ENCODE data around the gene ABCC6.
"Not testable (repeated sequence)": the region's sequence is repeated elsewhere in the genome, so short reads cannot be mapped to it uniquely, and the experiment has no call there.

ABCC6 gene

DNA sequence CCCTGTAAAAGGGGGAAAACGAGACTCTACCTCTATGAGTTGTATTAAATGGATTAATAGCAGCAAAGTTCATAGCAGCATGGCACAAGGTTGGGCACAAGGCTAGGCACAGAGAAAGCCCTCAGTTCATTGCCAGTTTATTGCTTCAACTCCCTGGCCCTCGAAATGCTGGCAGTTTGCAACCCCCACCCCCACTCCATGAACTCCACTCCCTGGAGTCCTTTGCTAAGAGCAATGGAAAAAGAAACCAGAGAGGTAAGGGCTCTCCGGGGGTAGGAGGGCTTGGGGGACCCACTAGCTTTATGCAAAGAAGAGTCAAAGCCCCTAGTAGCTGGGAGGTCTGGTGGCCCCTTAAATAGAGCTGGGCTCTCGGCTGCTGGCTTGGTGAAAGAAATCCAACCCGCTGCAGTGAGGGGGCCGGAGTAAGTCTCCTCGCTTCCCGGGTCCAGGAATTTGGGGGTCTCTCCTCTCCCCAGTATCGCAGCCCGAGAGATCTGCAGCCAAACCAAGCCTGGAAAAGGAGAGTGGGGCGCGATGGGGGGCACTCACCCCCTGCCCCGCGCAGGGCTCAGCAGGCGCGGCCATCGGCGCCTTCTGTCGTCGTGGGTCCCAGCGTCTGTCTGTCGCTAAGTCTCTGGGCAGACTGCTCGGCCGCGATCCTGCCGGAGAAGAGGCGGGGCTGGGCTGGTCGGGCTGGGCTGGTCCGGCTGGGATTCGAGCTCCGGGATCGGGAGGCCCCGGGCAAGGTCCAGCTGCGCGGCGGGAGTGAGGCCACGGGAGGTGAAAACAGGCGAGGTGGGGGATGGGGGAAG lies at the start of gene ABCC6:
TSS of gene ABCC6 (minus strand) at position 645 of the 812 bp plus-strand sequence. CDS start at position 585, 60 bp downstream.
- not testable (repeated sequence) for DNase-seq (ENCODE audit: low read depth)

DNA sequence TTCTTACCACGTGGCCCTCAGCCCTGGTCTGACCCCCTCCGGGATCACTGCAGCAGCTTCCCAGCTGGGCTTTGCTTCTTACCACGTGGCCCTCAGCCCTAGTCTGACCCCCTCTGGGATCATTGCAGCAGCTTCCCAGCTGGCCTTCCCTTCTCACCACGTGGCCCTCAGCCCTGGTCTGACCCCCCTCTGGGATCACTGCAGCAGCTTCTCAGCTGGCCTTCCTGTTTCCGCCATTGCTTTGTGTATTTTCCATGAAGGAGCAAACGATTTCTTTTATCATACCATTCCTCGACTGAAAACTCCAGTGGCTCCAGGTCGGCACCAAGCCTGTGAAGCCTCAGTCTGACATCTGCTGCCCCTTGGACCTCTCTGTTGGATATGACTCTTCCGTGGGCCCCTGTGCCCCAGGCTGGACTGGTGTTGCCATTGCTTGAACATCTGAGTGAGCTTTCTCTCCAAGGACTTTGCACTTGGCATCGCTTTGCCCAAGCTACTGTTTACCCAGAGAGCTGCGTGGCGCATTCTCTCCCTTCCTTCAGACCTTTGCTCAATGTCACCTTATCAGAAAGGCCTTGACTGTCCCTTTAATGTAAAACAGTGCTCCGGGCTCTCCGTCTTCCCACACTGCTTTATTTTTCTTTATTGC lies 49.4 kb upstream of the ABCC6 start:
- DNase-seq (ENCODE audit: low read depth) = not testable (repeated sequence)

DNA sequence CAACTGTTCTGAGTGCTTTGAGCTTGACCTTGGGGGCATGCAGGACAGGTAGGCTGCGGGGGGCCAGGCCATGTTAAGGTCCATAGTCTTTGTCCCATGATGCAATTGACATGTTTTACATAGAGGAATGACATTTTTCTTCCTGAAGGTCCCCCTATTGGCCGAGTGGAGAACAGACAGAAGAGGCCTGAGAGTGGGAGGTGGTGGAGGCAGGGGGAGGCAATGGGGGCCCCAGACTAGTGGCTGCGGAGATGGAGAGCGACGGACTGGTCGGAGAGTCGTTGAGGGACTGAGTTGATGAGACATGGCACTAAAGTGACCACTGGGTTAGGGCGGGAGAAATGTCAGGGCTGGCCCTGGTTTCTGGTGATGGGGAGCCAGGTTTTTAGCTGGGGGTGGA lies 48.4 kb upstream of the ABCC6 start:
- not testable (repeated sequence) for DNase-seq (ENCODE audit: low read depth)

DNA sequence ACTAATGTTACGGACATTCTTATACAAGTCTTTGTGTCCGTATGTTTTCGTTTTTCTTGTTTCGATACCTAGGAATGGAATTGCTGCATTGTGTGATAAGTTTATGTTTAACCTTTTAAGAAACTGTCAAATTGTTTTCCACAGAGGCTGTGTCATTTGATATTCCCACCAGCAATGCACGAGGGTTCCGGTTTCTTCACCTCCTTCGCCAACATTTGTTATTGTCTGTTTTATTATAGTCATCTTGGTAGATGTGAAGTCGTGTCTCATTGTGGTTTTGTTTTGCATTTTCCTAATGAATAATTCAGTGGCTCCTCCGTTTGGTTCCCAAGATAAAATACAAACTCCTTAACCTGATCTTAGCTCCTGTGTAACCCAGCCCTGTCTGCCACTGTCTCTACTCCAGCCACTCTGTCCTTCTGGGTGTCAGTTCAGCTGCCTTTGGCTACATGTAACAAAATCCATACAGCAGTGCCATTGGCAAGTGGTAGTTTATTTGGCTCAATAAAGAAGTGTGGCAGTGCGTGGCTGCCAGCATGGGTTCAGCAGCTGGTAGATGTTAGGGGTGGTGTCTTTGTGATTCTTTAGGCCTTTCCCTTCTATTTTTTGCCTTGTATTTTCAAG lies 45.0 kb upstream of the ABCC6 start:
- DNase-seq (ENCODE audit: low read depth) = not testable (repeated sequence)

DNA sequence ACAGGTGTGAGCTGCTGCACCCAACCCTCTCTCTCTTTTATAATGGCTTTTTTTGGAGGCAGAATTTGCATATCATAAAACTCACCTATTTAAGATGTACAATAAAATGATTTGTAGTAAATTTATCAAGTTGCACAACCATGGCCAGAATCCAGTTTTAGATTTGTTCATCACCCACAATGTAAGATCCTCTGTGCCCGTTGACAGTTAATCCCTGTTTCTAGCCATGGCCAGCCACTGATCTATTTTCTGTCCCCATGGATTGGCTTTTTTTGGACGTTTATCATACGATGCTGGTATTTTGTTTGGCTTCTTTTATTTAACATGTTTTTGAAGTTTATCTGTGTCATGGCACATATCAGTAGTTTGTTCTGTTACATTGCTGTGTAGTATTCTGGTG lies 44.4 kb upstream of the ABCC6 start:
- not testable (repeated sequence) for DNase-seq (ENCODE audit: low read depth)

DNA sequence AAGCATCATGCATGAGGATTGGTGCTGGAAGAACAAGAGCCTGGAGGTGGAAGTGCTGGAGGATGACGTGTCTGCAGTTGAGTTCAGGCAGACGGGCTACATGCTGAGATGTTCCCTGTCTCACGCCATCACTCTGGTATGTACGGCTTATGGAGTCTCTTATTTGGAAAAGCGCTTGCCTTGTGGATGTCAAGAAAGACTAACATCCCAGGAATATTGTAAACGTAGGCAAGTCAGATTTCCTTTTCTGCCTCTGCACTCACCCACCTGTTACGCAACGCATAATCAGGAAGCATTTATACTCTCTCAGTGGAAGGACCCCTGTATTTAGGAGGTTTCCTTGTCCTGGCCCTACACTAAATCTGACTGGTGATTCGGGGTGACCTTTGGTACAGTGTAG lies 41.8 kb upstream of the ABCC6 start:
- not testable (repeated sequence) for DNase-seq (ENCODE audit: low read depth)

DNA sequence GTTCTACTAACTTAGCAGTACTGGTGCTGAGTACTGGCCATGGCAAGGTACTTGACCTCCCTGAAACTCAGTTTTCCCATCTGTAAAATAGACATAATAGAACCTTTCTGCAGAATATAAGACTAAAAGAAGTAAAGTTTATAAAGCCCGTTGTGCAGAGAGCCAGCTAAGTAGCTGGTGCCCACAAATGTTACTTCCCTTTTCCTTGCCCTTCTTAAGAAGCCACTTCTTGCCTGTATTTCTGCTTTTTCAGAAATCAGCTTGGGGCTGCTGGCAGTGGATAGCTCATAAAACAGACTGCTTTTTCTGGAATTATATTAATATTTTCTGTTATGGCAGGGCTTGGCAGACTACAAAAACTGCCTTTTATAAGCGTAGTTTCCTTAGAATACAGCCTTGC lies 40.7 kb upstream of the ABCC6 start:
- not testable (repeated sequence) for DNase-seq (ENCODE audit: low read depth)

DNA sequence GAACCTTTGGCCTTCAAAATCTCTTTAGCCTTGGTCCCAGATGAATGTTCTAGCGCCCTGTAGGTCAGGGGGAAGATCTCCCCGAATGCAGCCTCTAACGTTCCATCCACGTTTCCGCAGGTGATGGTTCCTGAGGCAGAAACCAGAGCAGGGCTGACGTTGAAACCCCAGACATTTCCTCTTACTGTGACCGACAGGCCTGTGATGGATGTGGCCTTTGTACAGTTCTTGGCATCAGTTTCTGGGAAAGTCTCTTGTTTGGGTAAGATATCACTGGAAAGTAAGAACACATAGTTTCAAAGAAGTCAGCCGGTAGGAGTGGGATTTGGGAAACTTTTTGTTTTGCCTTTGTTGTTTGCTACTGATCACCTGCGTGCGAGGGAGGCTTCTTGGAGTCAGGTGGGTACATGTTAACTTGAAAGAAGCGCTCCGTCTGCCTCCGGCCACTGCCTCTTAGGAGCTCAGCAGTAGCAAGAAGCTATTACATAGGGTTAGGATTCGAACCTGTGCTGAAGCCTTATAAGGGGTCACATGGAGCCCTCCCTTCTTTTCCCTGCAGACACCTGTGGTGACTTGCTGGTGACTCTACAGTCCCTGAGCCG lies 39.8 kb upstream of the ABCC6 start:
- DNase-seq (ENCODE audit: low read depth) = not testable (repeated sequence)

DNA sequence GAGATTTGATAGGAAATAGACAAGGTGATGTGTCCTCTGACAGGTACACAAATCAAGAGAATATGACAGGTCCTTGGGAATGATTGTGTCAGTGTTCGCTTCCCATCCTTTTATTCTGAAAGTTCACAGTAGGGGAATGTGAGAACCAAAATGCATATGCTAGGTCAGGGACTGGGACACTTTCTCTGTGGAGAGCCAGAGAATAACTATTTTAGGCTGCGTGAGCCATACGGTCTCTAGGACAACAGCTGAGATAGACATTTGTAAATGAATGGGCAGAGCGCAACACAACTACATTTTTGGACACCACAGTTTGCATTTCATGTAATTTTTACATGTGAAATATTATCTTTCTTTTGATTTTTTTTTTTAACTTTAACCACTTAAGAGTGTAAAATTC lies 36.7 kb upstream of the ABCC6 start:
- DNase-seq (ENCODE audit: low read depth) = not testable (repeated sequence)

DNA sequence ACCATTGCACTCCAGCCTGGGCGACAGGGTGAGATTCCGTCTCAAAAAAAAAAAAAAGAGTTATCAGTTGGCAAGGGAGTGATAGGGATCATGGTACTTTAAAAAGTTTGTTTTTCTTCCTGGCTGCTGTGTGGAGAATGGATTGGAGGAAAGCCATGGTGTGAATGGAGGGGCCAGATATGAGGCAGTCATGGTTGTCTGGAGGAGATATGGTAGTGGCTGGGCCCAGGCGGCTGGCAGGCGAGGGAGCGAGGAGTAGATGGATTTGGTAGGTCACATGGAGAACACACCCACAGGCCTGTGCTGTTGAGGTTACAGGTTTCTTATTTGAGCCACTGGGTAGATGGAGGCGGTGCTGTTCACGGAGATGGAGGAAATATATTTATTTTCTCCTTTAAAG lies 35.5 kb upstream of the ABCC6 start:
- not testable (repeated sequence) for DNase-seq (ENCODE audit: low read depth)

DNA sequence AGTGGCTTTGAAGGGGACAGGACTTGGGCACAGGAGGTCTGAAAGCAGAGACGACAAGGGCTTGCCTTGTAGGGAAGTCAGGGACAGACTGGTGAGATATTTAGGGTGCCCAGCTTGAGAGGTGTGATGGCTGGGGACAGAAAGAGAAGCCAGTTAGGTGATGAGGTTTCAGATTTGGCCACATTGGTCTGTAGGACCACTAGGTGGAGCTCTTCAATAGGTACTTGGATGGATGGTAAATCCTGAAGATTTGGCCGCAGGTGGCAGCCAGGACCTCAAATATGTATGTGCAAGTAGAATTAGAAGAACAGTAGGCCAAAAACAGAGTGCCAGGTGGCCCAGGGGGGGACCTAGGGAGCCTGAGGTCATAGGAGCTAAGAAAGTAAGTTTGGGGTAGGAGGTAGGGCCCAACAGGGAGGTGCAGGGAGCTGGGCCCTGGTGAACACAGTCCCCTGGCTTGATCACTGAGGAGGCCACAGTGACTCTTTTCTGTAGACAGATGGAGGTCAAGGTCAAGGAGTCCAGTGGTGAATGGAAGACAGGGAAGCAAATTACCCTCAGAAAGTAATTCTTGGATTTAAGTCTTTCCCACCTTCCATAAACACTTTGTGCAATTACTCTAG lies 34.1 kb upstream of the ABCC6 start:
- not testable (repeated sequence) for DNase-seq (ENCODE audit: low read depth)

DNA sequence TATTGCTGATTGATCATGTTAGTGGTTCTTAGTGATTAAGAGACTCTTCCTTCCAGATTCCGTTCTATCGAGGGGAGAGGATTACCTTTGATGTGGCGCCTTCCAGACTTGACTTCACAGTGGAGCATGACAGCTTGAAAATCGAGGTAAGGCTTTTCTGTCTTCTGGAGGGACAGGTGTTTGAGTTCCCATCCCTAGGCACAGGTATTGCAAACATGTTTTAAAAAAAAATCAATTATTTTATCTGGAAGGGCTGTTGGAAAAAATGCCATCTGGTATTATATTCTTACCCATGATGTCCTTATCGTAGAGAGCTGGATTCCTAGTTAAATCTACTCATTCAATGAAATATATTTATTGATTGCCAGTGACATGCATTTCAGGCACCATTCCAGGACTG lies 29.1 kb upstream of the ABCC6 start:
- not testable (repeated sequence) for DNase-seq (ENCODE audit: low read depth)

DNA sequence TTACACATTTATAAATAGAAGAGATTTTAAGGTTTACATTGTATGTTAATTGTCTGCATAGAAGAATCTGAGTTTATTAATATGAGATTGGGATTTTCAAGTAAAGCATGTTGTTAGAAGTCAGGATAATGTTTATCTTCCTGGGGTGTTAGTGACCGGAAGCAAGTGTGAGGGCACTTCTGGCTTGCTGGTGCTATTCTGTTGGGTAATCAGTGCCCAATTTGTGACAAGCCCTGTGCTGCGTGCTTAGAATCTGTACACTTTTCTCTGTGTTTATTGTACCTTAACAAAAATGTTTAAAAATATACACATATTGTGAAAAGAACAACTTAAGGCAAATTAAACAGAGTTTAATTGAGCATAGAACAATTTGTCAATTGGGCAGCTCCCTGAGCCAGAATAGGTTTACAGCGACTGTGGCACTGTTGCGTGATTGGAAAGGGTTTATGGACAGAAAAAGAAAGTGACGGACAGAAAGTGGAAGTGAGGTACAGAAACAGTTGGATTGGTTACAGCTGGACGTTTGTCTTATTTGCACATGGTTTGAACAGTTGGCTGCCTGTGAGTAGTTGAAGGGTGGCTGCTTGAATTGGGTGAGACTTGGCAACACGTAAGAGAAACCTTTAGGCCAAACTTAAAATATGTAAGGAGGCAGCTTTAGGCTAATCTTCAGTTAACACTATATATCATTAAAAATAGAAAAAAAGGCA lies 26.5 kb upstream of the ABCC6 start:
- not testable (repeated sequence) for DNase-seq (ENCODE audit: low read depth)

DNA sequence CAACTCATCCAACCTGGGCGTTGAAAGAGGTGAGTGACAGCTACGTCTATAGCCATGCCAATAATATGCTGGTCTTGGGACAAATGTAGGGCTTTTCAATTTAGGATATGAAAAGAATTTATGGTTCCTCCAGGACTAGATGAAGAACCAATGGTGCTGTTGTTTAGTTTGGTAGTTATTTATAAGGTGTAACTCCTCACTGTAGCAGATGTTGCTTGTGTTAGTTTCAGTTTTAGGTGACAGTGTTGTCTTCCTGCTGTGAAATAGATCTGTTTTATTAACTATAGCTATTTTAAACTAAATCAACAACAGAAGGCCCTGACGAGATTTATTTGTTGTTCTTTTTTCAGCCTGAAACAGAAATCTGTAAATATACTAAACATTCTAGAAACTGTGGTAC lies 24.1 kb upstream of the ABCC6 start:
- DNase-seq (ENCODE audit: low read depth) = not testable (repeated sequence)

DNA sequence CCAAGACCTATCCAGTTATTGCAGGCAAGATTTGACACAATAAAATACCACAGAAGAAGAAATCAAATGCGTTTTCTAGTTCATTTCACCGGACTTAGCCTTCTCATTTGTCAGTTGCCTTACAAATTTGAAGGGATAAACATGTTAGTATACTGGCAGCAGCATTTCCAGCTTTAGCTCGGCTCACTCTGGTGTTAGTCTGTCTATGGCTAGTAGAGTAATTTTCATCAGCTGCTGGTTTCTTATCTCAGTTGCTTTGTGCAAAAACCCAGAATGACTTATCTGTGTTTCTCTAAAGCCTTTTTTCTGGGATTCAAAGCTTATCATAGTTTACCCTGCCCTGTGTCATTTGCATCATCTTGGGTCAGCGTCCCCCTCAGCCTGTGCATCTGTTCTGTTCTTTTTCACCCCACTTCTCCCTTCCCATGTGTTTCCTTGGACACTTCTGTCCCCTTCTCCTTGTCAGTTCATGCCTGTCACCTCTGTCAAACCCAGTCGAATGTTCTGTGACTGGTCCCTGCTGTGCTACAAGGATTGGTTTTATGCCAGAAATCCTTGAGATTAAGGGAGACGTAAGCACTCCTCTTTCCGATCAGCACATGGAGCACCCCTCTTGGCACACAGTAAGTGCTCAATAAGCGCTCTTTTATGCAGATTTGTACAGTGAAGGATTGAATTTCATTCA lies 23.4 kb upstream of the ABCC6 start:
- DNase-seq (ENCODE audit: low read depth) = not testable (repeated sequence)

DNA sequence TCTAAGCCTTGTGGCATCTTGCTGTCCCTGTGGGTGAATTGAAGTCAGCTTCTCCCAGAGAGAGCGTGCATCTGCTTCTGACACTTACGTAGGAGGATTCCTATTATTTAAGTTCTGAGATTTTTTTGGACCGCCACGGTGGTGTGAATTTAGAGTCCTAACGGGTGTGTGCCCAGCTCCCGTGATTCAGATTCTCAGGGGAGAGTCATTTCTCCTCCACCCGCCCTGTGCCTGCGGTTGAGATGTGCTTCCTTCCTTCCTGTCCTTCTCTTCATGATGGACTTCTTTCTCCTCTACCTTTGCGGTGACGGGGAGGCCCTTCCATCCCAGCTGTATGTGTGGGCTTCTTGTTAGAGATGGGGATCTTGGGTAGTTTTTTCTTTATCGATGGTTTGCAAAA lies 20.6 kb upstream of the ABCC6 start:
- DNase-seq (ENCODE audit: low read depth) = not testable (repeated sequence)

DNA sequence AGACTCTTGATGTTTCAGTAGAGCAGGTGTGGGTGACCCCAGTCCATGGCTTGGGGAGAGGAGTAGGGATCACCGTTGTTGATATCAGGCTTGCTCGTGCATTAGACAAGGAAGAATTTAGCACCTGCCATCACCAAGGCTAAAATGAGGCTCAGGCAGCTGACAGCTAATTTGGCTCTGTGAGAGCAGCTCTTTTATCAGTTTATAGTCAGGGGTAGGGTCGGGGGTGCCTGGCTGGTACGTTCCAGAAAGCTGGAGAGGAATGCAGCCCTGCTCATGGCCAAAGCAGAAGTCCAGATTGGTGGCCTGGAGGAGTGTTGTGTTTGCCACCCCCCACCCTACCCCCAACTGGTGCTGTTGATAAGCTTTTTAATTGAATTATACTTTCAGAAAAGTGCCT lies 17.4 kb upstream of the ABCC6 start:
- DNase-seq (ENCODE audit: low read depth) = not testable (repeated sequence)

DNA sequence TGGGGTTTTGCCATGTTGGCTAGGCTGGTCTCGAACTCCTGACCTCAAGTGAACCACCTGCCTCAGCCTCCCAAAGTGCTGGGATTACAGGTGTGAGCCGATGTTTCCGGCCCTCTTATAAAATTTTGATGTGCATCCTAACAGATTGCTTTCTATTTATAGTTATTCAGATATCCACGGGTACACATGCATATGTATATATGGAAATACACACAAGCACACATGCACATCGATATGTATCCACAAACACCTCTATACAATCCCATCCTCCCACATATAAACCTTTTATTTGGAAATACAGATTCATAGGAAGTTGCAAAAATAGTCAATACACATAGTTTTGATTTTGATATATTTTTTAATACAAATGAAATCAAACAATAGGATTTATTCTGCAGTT lies 14.4 kb upstream of the ABCC6 start:
- DNase-seq (ENCODE audit: low read depth) = not testable (repeated sequence)

DNA sequence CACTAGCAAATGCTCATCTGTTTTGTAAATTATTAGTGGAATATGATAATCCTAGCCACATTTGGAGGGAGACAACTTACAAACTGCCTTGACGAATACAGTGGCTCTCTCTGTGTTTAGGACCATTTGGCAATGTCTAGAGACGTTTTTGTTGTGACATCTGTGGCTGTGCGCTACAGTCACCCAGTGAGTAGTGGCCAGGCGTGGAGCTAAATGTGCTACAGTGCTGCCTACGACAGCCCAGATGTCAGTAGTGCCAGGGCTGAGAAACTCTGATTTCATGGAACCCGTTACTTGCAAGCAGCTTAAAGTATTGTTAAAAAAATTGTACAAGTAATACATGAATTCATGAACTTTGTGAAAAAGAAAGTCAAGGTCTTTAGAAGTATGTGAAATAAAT lies 13.8 kb upstream of the ABCC6 start:
- DNase-seq (ENCODE audit: low read depth) = not testable (repeated sequence)

DNA sequence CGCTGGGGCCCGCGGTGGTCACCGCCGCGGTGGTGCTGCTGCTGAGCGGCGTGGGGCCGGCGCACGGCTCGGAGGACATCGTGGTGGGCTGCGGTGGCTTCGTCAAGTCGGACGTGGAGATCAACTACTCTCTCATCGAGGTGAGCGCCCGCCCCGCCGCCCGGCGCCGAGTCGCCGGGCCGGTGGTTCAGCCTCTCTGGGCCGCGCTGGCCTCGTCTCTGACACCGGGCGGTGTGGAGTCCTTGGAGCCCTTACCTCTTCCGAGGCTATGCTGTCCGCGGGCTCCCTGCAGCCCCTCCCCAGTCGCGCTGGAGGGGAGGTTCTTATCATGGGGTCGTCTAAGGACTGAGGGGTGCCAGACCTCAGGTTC lies 9.4 kb upstream of the ABCC6 start:
- not testable (repeated sequence) for DNase-seq (ENCODE audit: low read depth)
